Measurements from ENCODE around the gene CNTN6.

- TF ChIP-seq CTCF (IDR thresholded peaks at IDR 0.05) = no peak
- no peak for TF ChIP-seq POLR2A (IDR thresholded peaks at IDR 0.05)
These were observed 42.4 kb downstream of the CNTN6 start for GRCh38 chr3:1135194-1135593.
